HPDE6-E6E7 (cell line): ENCODE results near the gene AP3D1.

Source experiments
- DNase-seq: peaks from one replicate; pipeline ENCODE4 v3.0.0; 2011; ENCODE audit warnings: missing footprints; ENCODE audit errors: extremely low spot score

Gene AP3D1

DNA sequence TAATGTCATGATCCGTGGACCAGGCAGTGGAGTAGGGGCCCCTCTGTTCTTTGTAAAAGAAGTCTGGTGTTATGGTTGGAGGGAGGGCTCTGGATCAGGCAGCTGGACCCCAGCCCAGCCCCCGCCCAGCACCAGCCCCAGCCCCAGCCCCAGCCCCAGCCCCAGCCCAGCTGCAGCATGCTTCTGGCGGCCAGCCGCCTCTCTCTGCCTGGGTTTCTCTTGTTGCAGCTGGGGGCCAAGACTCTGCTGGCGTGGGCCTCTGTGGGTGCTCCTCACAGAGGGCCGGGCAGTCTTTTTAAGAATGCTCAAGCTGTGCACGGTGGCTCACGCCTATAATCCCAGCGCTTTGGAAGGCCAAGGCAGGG, 30.2 kb upstream of the AP3D1 start:
- no peak for DNase-seq

GRCh38 chr19:2180881-2181632, 29.7 kb upstream of the AP3D1 start:
- no peak for DNase-seq

DNA sequence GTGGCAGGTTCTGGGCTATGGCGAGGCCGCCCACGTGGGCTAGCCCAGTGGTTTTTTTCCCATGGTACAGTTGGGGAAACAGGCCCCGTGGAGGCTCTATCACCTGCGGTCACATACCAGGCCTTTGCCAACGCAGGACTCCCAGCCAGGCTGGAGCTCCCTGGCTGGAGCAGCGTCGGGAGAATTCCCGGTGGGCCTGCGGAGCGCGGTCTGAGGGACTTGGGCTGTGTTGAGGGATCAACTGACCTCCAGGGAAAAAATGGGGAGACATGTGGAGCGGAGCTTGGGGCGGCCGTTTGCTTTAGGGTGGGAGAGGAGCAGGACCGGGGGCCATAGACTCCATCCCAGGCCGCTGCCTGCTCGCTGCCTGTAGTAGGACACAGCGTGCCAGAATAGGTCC, 28.7 kb upstream of the AP3D1 start:
- DNase-seq: no peak

GRCh38 chr19:2179095-2179494, 27.7 kb upstream of the AP3D1 start:
- DNase-seq: no peak

DNA sequence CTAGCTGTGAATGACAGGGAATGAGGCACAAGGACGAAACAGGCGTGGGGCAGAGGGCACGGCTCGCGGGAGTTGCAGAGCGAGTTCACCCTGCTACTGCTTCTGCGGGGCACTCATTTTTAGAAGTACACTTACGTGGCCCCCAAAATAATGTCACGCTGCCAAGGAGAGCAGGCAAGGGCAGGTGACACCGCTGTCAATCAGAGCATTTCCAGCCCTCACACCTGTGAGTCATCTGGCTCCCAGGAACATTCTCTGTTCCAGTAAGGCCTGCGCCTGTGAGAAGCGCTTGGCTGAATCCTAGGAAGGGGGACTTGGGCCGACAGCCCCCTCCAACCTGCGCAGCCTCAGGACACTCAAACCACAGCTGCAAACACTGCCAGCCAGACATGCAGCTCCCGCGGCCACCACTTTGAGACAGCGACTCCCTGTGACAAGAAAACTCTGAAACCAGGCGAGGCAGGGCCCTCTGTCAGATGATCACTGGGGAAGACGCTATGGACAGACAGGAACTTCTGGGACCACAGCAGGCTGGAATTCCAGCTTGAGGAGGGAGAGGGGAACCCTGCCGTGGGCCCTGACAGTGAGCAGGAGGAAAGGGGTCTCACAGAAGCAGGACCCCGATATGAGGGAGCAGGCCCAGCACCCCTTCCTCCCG, 25.1 kb upstream of the AP3D1 start:
- peak; percentile 51 for DNase-seq

DNA sequence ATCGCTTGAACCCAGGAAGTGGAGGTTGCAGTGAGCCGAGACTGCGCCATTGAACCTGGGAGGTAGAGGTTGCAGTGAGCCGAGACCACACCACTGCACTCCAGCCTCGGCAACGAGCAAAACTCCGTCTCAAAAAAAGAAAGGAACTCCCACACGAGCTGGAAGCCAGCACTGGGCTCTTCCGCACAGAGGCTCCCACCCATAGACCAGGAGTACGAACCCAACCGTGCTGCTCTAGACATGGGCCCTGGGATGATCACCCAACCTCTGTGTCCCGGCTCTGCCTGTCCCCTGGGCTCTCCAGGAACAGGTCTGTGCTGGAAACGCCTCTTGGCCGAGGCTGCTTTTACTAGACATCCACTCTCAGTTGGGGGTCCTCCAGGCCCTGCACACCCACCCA, 24.4 kb upstream of the AP3D1 start:
- no peak for DNase-seq

- DNase-seq: no peak
Observed at GRCh38 chr19:2173767-2174577, 22.6 kb upstream of the AP3D1 start.

- DNase-seq: no peak
Observed at GRCh38 chr19:2173388-2173766, 22.0 kb upstream of the AP3D1 start.

DNA sequence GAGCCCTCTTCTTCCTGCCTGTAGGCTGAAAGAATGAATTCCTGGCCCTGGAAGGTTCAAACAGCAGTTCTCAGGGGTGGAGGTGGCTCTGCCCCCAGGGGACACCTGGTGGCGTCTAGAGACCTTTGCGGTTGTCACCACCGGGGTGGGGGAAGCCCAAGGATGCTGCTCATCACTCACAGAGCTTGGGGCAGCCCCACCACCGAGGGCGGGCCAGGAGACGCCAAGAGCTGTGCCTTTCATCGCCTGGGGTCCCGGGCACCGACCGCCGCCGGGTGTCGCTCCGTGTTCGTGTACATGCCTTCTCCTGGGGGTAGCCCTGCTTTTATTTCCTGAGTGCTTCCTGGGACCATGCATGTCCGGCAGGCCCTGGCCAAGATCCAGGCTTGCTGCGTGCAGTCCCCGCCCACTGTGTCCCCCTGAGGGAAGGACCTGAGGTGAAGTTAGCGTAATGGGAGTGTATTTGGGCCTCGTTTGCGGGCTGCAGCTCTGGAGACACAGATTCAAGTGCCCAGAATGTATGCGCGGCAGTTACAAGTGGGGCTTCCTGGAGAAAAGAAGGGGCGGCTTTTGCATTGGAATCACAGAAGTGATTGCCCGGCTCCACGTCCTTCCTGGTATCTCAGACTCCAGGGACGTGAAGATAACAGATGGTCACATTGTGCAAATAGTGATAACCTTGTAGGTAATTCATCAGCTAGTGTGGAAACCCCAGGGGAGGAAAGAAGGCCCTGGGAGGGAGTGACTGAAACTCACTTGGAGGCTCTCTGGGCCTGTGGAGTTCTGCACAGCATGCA, 20.2 kb upstream of the AP3D1 start:
- DNase-seq: no peak

- DNase-seq: no peak
Observed at GRCh38 chr19:2170987-2171348, 19.6 kb upstream of the AP3D1 start.

DNA sequence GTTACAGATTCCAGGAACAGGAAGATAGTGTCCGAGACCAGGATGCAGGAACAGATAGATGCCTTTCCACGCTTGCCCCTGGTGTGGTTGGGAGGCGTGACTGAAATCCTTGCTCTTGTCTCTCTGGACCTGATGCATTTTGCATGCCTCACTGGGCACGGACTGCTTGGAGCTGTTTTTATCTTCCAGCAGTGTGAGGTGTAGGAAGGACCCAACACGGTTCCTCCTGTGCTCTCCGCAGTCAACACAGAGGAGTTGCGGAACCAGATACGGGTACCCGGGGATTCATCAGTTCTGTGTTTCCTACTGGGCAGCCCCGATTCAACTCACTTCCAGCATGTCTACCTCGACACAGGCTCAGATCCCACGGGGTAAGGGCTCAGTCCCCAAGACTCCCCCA, 18.9 kb upstream of the AP3D1 start:
- DNase-seq: no peak

DNA sequence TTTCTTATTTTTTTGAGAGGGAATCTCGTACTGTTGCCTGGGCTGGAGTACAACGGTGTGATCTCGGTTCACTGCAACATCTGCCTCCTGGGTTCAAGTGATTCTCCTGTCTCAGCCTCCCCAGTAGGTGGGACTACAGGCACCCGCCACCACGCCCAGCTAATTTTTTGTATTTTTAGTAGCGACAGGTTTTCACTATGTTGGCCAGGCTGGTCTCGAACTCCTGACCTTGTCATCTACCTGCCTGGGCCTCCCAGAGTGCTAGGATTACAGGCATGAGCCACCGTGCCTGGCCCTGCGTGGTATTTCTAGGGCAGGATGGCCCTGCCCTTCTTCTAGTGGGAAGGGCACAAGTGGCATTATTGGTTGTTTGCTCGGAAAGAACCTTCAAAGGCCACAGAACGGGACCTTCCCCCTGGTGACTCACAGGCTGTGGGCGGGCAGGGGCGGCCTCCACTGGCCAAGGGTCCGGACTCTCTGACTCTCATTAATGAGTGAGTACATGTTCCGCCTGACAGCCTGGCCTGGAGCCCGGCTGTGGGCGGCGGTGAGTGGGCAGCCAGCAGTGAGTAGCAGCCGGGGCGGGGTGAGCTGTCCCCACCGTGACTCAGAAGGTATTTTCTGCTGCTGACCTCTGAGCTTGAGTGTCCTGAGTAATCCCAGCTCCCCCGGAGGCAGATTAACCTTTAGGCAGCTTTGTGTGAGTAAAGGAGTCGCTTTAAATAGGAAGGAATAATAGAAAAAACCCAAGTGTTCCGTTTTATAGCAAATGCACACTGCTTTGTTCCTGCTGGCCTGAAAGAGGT, 17.5 kb upstream of the AP3D1 start:
- peak; percentile 94 for DNase-seq

DNA sequence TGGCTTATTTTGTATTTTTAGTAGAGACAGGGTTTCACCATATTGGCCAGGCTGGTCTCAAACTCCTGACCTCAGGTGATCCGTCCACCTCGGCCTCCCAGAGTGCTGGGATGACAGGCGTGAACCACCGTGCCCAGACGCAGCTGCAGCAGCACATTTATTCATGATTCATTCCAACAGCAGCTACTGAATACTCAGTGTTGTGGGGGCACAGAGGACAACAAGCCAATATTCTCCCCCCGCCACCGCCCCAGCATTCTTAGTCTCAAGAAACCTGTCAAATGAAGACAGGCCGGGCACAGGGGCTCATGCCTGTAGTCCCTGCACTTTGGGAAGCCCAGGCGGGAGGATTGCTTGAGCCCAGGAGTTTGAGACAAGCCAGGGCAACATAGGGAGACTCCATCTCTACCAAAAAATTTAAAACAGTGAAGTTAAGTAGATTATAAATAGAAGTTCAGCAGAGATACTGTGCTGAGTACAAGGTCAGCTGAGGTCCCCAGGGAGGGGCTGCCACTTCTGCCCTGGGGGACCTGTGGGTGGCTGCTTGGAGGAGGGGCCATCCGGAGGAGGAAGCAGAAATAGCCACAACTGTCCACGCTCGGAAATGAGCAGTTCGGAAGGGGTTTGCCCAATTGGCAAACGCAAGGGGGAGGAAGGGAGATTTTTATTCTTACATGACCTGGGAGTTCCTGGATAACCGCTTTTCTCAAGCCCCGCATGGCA, 16.7 kb upstream of the AP3D1 start:
- no peak for DNase-seq

DNA sequence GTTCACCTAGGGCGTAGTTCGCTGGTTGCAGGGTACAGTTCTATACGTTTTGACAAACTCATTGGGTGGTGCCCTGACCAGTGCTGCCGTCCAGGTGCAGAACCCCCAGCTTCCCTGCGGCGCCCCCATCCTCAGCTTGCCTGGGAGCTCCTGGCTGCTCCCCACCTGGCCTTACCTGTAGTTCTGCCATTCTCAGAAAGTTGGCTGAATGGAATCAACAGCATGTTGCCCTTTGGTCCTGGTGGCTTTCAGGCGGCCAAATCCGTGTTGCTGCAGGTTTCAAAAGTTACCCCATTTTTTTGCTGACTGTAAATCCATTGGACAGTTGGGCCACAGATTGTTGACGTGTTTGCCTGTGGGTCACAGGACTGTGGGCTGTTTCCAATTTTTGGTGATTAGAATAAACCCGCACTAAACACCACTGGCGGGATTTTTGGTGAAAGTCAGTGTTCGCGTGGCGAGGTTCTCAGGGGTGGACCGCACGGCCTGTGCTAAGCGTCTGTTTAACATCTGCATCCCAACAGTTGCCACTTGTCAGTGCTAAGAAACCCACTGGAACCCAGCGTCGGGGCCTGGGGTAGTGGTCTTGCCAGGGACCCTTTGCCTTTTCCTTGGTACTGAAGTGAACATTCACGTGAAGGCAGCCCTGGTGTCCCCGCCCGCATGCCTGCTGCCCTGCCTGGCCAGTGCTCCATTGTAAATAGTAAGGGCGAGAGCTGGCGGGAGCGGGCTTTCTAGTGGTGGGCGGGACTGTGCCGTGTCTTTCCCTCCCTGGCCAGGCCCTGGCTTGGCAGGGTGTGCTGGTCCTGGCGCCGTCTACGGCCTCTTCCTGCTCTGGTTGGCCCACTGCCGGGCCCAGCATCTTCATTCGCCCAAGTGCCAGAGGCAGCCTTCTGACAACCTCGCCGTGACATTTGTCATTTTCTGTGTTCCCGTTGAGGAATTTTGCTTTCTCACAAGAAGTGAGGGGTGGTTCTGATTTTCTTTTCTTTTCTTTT, 15.7 kb upstream of the AP3D1 start:
- DNase-seq: no peak

GRCh38 chr19:2164020-2164998, 12.9 kb upstream of the AP3D1 start:
- DNase-seq: no peak

- no peak for DNase-seq
Observed at GRCh38 chr19:2160379-2160778, 9.0 kb upstream of the AP3D1 start.

- DNase-seq: no peak
Observed at GRCh38 chr19:2157452-2157851, 6.1 kb upstream of the AP3D1 start.

DNA sequence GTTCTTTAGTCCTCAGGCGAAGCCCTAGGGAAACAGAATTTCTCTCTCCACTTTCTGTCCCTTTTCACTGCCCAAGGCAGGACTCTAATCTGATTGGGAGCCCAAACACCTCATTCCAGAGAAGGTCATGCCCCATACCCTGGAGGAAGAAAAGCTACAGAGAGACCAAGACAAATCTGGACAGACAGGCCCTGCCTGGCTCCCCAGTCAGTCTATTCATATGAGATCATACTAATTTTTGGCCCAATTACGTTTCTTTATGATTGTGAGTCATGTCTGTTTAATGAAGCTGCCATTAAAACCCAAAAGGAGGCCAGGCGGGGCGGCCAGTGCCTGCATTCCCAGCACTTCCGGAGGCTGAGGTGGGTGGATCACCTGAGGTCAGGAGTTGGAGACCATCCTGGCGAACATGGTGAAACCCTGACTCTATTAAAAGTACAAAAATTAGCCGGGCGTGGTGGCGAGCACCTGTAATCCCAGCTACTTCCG, 3.3 kb upstream of the AP3D1 start:
- no peak for DNase-seq
